NCI-H446 (cell line): ENCODE measurements around the gene ARHGAP8.
"Not testable (repeated sequence)": the region's sequence is repeated elsewhere in the genome, so short reads cannot be mapped to it uniquely, and the experiment has no call there.

Experiments used
- DNase-seq, 2 experiments: peaks; one replicate each; lab custom pipeline; 2025; lab: John Stamatoyannopoulos, UW

The ARHGAP8 gene

GRCh38 chr22:44888491-44889254 is 136.3 kb downstream of the ARHGAP8 start:
- no peak for DNase-seq

DNA sequence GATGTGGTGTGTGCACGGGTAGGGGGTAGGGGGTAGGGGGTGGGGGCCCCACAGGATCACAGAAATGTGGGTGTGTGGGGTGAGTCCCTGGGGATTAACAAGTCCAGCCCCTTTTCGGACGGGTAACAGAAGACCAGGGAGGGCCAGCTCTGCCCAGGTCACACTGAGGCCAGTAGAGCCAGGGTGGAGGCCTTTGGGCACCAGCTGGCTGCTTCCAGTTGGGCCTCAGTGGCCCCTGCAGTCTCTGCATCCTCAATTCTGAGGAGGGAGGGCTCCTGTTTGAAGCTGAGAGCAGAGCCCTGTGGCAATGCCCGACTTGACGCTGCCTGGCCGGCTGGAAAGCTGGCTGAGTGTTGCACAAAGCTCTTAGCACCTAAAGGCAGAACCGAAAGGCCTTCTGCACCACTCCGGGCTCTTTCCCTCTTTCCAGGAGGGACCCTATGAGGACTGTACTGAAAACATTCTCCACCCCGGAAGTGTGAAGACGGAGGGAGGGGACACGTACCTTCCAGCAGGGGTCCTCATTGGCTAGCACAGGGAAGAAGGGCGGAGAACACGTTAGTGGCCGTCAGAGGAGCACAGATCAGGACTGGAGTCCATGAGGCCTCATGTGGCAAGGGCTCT is 137.0 kb downstream of the ARHGAP8 start:
- no peak for DNase-seq

GRCh38 chr22:44890416-44891292 is 138.3 kb downstream of the ARHGAP8 start:
- DNase-seq = no peak

DNA sequence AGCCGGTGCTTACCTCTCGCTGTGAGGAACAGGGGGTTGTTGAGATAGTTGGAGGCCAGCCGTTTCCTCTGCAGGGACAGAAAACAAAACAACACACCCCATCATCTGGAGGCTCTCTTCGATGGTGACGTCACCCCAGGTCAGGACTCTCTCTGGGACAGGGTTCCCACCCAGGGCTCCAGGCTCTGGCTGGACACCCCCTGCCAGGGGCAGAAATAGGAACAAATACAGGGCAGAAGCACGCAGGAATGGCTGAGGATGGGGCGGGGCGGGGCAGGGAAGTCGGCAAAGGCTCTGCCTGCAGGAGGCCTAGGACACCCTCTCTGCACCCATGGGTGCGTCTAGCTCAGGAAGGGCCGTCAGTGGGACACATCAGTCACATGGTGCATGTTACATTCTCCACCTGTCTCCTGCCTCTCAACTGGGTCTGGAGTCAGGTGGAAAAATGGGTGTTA is 138.9 kb downstream of the ARHGAP8 start:
- no peak for DNase-seq

- DNase-seq = no peak
These were observed 139.4 kb downstream of the ARHGAP8 start for GRCh38 chr22:44891791-44892190.

DNA sequence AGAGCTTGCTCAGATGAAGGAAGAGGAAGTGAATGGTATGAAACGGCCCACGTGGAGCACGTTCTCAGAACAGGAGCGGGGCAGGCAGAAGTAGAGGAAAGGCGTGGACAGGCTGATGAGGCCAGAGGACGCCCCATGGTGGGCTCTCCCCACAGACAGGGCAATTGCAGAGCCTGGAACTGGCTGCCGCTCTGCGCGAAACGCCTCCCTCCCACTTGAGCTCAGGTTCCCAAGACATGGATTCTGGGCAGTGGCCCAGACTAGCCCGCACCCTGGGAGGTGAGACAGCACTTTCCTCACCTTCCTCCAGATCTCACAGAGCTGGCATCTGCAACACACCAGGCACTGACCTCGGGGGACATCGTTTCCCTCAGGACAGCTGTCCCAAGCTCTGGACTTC is 139.9 kb downstream of the ARHGAP8 start:
- DNase-seq = no peak

DNA sequence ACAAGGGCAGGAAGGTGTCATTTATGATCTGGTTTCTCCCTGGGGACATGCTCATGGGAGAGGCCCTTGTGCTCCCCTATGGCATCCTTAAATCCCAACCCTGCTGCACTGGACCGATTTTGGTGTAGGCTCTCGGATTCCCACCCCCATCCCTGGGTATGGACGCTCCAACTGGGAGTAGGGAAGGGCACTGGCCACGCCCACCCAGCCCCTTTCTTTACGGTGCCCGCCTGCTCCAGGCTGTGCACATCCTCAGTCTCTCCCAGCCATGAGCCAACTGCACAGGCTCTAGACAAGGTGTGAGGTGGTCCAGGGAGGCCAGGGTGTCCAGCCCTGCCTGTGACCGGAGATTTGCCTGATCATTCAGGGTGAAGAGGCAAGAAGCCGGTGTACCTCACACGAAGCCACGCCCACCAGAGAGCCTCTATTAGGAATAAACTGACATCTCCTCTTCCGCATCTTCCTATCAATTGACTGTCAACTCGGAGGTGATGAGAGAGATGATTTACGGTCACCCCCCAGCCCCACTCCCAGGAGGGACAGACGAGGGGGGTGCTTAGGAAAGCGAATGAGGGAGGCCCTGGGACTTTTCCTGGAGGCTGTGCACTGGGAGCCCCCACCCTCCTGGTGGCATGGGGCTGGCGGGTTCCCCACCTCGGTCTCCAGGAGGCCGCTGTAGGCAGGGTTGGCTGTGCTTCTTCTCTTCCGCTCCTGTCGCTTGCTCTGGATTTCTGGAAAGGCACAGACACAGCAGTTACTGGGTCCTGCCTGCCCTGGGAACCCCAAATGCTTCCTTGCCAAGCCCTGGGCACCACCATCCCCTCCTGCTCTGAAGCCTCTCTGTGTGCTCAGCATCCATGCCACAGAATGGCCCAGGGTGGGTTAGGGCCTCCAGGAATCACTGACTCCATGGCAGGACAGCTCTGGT is 140.7 kb downstream of the ARHGAP8 start:
- no peak for DNase-seq

GRCh38 chr22:44893731-44894080 is 141.3 kb downstream of the ARHGAP8 start:
- no peak for DNase-seq

- no peak for DNase-seq
These were observed 141.9 kb downstream of the ARHGAP8 start for GRCh38 chr22:44894321-44894720.

GRCh38 chr22:44894782-44895181 is 142.4 kb downstream of the ARHGAP8 start:
- DNase-seq = no peak

- DNase-seq = no peak
These were observed 143.1 kb downstream of the ARHGAP8 start for GRCh38 chr22:44895296-44896055.

- DNase-seq = no peak
These were observed 145.9 kb downstream of the ARHGAP8 start for GRCh38 chr22:44898236-44898635.

DNA sequence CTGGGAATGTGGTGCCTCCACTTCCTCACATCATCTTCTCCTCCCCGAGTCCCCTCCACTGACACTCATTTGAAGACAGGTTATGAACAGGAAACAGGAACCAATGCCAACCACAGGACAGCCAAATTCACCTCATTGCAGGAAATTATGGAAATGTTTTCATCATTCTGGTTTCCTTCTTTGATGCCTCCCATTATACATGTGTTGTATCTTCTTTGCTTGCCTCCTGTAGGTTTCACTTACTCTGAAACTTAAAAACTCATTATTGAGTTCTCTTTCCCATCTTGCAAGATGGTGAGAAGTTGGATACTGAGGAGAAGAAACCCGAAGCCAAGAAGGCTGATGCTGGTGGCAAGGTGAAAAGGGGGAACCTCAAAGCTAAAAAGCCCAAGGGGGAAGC is 148.9 kb downstream of the ARHGAP8 start:
- no peak for DNase-seq

DNA sequence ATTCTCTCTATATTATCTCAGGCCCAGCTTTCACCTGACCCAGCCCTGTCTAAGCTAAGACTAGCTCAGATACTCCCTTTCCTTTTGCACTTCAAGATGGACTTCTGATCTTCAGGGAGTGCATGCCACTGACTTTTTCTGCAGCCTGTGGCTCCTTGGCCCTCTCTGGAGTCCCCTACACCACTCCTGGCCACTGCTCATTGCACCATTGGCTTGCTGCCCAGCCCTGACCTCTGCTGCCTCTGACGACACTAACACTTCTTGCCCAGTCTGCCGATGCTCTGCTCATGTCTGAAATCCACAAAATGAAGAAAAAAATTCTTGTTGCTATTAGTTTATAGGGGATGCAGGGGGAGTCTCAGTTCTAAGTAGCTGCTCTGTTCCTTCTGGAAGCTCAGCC is 150.8 kb downstream of the ARHGAP8 start:
- DNase-seq = not testable (repeated sequence)

DNA sequence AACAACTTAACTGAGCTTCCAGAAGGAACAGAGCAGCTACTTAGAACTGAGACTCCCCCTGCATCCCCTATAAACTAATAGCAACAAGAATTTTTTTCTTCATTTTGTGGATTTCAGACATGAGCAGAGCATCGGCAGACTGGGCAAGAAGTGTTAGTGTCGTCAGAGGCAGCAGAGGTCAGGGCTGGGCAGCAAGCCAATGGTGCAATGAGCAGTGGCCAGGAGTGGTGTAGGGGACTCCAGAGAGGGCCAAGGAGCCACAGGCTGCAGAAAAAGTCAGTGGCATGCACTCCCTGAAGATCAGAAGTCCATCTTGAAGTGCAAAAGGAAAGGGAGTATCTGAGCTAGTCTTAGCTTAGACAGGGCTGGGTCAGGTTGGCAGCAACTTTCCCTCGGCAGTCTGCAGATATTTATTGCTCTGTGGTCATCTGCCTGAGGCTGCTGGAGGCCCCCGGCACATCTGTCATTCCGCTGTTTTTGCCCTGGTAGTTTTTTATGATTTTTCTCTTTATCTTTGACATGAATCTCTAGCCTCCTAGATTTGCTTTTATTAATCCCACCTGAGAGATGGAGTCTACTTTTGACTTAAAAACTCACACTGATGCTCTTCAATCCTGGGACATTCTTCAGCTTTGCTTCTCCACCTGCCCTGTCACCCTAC is 152.2 kb downstream of the ARHGAP8 start:
- DNase-seq = not testable (repeated sequence)

- DNase-seq = no peak
These were observed 154.0 kb downstream of the ARHGAP8 start for GRCh38 chr22:44906248-44906936.

DNA sequence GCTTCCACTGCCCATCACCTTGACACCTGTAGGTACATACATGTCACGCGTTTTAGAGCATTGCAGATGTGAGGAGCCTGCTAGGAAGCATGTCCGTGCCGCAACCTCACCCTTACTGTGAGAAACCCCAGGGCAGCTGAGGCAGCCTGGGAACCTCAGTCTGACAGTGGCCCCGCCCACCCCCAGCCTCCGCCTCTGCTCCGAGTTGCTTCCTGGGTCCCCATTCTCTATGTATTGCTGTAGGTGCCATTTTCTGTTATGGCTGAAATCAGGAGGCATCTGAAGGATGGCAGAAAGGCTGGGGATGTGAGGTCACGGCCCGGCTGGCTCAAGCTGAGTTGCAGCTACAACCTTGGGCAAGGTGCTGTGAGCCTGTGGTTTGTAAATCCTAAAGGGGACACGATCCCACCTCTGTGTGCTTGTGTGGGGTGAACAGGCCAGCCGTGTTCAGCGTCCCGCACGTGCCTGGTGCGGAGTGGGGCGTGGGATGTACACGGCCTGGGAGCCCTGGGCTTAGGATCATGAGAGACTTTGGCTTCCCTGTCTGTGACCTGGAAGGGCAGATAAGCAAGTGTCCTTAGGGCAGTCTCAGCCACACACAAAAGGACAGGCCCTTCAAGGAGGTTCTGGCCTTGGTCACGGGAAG is 154.7 kb downstream of the ARHGAP8 start:
- DNase-seq = no peak

DNA sequence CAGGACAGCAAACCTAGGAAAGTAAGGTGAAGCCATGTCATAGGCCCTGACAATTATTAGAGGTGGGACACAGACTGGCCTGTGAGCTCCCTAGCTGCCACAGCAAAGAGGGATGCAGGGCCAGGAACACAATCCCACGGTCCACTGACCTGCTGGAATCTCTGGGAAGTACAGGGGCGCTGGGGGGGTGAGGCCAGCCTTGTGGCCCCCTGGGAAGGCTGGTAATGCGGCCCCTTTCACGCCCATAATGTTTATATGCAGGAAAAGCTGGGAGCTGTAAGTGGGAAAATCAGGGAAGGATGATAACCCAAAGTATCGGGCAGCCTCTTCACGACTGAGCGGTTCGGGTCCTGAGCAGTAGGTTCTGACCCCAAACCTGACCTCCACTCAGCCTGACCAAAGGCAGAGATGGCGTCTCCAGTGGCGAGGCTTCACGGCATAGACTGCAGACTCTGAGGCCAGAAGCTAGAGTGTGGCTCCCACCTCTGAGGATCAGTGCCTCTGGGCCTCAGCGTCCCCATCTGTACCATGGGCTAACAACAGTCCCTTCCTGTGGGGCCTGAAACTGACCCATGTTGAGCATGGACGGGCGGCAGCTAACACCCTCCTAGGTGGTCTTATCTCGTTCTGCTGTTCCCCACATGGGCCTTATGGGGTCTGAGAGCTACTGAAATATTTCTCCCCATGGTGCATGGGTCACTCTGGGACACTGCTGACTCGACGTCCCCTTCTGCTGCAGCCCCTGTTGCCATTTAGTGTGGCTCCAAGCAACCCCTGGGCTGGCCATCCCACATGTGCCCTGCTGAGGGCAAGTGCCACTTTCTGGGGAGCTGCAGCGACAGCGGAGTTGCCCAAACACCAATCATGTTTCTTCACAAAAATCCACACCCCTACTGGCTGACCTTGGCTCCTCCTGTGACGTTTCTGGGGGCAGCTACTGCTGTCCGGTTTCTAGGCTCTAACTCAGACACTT is 155.7 kb downstream of the ARHGAP8 start:
- DNase-seq = no peak
